Body of pancreas (tissue), 4 donors: Measurements from ENCODE around the gene KCND3.

Experiments
- POLR2A ChIP-seq, 3 donors: fragments of 450-650 bp; IDR thresholded peaks; one replicate each; pipeline ENCODE4 v1.6.1; 2016; ENCODE audit warnings: antibody characterized with exemption in 3 of 3, mild to moderate bottlenecking in 2 of 3
- TF ChIP-seq, protein P1 (sequence below), 7 experiments: fragments of 450-650 bp in 4 of 7; fragments of 200-600 bp in 3 of 7; sonication (generic) in 3 of 7; IDR thresholded peaks; one replicate each; pipeline ENCODE4 v1.5.1; 2016 to 2019; ENCODE audit warnings: antibody characterized with exemption in 7 of 7

DNA sequence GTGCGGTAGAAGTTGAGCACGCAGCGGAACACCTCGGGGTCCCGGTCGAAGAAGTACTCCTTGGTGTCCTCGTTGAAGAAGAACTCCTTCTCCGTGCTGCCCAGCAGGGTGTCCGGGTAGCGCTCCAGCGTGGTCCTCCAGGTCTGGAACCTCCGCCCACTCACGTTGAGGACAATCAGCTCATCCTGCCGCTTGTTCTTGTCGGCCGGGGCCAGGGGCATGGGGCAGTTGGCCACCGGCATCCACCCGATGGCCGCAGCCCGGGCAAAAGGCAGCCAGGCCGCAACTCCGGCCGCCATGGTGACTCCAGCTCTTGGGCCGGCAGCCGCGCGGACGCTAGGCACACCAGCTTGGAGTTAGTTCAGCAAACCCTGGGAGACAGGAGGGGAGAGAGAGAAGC is 7.0 kb downstream of the KCND3 start:
- TF ChIP-seq, protein P1, sequence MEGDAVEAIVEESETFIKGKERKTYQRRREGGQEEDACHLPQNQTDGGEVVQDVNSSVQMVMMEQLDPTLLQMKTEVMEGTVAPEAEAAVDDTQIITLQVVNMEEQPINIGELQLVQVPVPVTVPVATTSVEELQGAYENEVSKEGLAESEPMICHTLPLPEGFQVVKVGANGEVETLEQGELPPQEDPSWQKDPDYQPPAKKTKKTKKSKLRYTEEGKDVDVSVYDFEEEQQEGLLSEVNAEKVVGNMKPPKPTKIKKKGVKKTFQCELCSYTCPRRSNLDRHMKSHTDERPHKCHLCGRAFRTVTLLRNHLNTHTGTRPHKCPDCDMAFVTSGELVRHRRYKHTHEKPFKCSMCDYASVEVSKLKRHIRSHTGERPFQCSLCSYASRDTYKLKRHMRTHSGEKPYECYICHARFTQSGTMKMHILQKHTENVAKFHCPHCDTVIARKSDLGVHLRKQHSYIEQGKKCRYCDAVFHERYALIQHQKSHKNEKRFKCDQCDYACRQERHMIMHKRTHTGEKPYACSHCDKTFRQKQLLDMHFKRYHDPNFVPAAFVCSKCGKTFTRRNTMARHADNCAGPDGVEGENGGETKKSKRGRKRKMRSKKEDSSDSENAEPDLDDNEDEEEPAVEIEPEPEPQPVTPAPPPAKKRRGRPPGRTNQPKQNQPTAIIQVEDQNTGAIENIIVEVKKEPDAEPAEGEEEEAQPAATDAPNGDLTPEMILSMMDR (IDR thresholded peaks at IDR 0.05): no peak
- no peak for TF ChIP-seq POLR2A (IDR thresholded peaks at IDR 0.05)
